ENCODE results near the gene SCT.

The SCT gene

GRCh38 chr11:586376-587316 is 40.3 kb downstream of the SCT start:
- no peak overlapping the region for H3K4me2 ChIP-seq (ENCODE audit: low read length)
- H3K79me2 ChIP-seq (ENCODE audit: low read length), result peaks cover 47% of the 10 kb centered on the region
- H3K9me3 ChIP-seq (ENCODE audit: insufficient read depth, low read length), result no peaks in the 10 kb centered on the region
- H3K27ac ChIP-seq (ENCODE audit: low read length), result no peak overlapping the region
- H3K27me3 ChIP-seq (ENCODE audit: low read depth, low read length), result no peaks in the 10 kb centered on the region
- H3K9ac ChIP-seq (ENCODE audit: low read length), result no peak overlapping the region
- no peaks in the 10 kb centered on the region for H3K4me1 ChIP-seq (ENCODE audit: low read length)
- H2AFZ ChIP-seq (ENCODE audit: low read depth, low read length), result no peak overlapping the region
- TF ChIP-seq, protein P1, sequence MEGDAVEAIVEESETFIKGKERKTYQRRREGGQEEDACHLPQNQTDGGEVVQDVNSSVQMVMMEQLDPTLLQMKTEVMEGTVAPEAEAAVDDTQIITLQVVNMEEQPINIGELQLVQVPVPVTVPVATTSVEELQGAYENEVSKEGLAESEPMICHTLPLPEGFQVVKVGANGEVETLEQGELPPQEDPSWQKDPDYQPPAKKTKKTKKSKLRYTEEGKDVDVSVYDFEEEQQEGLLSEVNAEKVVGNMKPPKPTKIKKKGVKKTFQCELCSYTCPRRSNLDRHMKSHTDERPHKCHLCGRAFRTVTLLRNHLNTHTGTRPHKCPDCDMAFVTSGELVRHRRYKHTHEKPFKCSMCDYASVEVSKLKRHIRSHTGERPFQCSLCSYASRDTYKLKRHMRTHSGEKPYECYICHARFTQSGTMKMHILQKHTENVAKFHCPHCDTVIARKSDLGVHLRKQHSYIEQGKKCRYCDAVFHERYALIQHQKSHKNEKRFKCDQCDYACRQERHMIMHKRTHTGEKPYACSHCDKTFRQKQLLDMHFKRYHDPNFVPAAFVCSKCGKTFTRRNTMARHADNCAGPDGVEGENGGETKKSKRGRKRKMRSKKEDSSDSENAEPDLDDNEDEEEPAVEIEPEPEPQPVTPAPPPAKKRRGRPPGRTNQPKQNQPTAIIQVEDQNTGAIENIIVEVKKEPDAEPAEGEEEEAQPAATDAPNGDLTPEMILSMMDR (IDR thresholded peaks at IDR 0.05; ENCODE audit: low read depth, low read length), result no peak
- TF ChIP-seq EZH2phosphoT487 (IDR thresholded peaks at IDR 0.05; ENCODE audit: low read depth), result no peak
- H3K4me3 ChIP-seq (ENCODE audit: low read length), result no peak overlapping the region
- H4K20me1 ChIP-seq (ENCODE audit: insufficient read depth, low read length), result peaks cover 21% of the 10 kb centered on the region
- peaks cover 56% of the 10 kb centered on the region for H3K36me3 ChIP-seq (replicated peaks; ENCODE audit: low read depth, low read length)

- Histone ChIP-seq H2AFZ (ENCODE audit: low read depth, low read length) (no peak overlapping the region), H4K20me1 (ENCODE audit: insufficient read depth, low read length) (peaks cover 36% of the 10 kb centered on the region), H3K27ac (ENCODE audit: low read length) (no peak overlapping the region), H3K4me1 (ENCODE audit: low read length) (0 out of 2 replicates have a peak, but pooled peaks cover 2% of the 10 kb centered on the region), H3K4me3 (ENCODE audit: low read length) (no peak overlapping the region), H3K9ac (ENCODE audit: low read length) (no peak overlapping the region), H3K36me3 (replicated peaks; ENCODE audit: low read depth, low read length) (peaks cover 45% of the 10 kb centered on the region), H3K9me3 (ENCODE audit: insufficient read depth, low read length) (no peaks in the 10 kb centered on the region), H3K4me2 (ENCODE audit: low read length) (no peak overlapping the region), H3K79me2 (ENCODE audit: low read length) (peaks cover 61% of the 10 kb centered on the region), H3K27me3 (ENCODE audit: low read depth, low read length) (no peaks in the 10 kb centered on the region)
- TF ChIP-seq, protein P1 (IDR thresholded peaks at IDR 0.05; ENCODE audit: low read depth, low read length), result no peak
- no peak for TF ChIP-seq EZH2phosphoT487 (IDR thresholded peaks at IDR 0.05; ENCODE audit: low read depth)
Observed at GRCh38 chr11:584287-584686, 42.7 kb downstream of the SCT start.

GRCh38 chr11:581752-582151 is 45.2 kb downstream of the SCT start:
- Histone ChIP-seq H3K9ac (ENCODE audit: low read length) (no peak overlapping the region), H3K79me2 (ENCODE audit: low read length) (peaks cover 73% of the 10 kb centered on the region), H3K4me1 (ENCODE audit: low read length) (peaks cover 21% of the 10 kb centered on the region), H3K27ac (ENCODE audit: low read length) (no peak overlapping the region), H3K36me3 (replicated peaks; ENCODE audit: low read depth, low read length) (peaks cover 41% of the 10 kb centered on the region), H4K20me1 (ENCODE audit: insufficient read depth, low read length) (peaks cover 61% of the 10 kb centered on the region), H3K27me3 (ENCODE audit: low read depth, low read length) (no peaks in the 10 kb centered on the region), H3K4me3 (ENCODE audit: low read length) (no peak overlapping the region), H3K4me2 (ENCODE audit: low read length) (no peak overlapping the region), H2AFZ (ENCODE audit: low read depth, low read length) (no peak overlapping the region), H3K9me3 (ENCODE audit: insufficient read depth, low read length) (no peaks in the 10 kb centered on the region)
- TF ChIP-seq EZH2phosphoT487 (IDR thresholded peaks at IDR 0.05; ENCODE audit: low read depth), result no peak
- TF ChIP-seq, protein P1 (IDR thresholded peaks at IDR 0.05; ENCODE audit: low read depth, low read length), result no peak

- TF ChIP-seq, protein P1 (IDR thresholded peaks at IDR 0.05; ENCODE audit: low read depth, low read length), result no peak
- TF ChIP-seq EZH2phosphoT487 (IDR thresholded peaks at IDR 0.05; ENCODE audit: low read depth), result no peak
- H3K4me3 ChIP-seq (ENCODE audit: low read length), result no peak overlapping the region
- H3K27me3 ChIP-seq (ENCODE audit: low read depth, low read length), result no peaks in the 10 kb centered on the region
- H3K9me3 ChIP-seq (ENCODE audit: insufficient read depth, low read length), result no peaks in the 10 kb centered on the region
- peaks cover 37% of the 10 kb centered on the region for H3K36me3 ChIP-seq (replicated peaks; ENCODE audit: low read depth, low read length)
- no peak overlapping the region for H3K9ac ChIP-seq (ENCODE audit: low read length)
- peaks cover 21% of the 10 kb centered on the region for H3K4me1 ChIP-seq (ENCODE audit: low read length)
- H3K79me2 ChIP-seq (ENCODE audit: low read length), result peaks cover 75% of the 10 kb centered on the region
- H3K27ac ChIP-seq (ENCODE audit: low read length), result no peak overlapping the region
- peaks cover 61% of the 10 kb centered on the region for H4K20me1 ChIP-seq (ENCODE audit: insufficient read depth, low read length)
- no peak overlapping the region for H3K4me2 ChIP-seq (ENCODE audit: low read length)
- H2AFZ ChIP-seq (ENCODE audit: low read depth, low read length), result no peak overlapping the region
Observed at GRCh38 chr11:581342-581741, 45.6 kb downstream of the SCT start.

Measured in OCI-LY3 (cell line).